Measurements from ENCODE around the gene NUDT9.
A peak's percentile ranks its signal among the peaks of the same experiment; 100 is the strongest.

DNA sequence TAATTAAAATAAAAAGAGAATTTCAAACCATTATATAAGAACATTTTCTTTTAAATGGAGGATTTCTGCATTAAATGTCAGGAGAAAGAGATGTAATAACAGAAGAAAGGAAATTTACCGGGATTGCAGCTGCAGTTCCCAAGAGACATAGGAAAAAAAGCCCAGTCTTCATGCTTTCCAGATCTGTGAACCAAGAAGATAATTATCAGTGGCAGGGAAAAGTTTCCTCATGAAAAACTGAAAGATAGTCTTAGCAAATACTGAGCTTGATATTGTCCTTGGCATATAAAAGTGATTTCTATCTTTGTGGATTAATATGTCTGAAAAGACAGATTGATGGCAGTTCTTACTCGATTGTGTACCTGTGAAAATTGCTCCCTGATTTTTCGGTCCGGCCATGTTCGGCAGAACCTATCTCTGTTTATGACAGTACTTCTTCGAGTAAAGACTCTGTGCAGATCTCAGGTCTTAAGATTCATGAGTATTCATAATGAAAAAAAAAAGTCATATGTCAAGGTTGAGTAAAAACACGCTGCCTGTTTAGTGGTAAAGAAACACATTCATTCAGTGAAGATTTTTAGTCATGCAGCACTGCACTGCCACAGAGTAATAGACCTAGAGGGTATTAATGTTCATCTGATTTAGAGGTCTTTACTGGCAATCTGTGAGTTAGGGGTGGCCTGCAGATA lies 77.2 kb downstream of the NUDT9 start:
- TF ChIP-seq, protein P1, sequence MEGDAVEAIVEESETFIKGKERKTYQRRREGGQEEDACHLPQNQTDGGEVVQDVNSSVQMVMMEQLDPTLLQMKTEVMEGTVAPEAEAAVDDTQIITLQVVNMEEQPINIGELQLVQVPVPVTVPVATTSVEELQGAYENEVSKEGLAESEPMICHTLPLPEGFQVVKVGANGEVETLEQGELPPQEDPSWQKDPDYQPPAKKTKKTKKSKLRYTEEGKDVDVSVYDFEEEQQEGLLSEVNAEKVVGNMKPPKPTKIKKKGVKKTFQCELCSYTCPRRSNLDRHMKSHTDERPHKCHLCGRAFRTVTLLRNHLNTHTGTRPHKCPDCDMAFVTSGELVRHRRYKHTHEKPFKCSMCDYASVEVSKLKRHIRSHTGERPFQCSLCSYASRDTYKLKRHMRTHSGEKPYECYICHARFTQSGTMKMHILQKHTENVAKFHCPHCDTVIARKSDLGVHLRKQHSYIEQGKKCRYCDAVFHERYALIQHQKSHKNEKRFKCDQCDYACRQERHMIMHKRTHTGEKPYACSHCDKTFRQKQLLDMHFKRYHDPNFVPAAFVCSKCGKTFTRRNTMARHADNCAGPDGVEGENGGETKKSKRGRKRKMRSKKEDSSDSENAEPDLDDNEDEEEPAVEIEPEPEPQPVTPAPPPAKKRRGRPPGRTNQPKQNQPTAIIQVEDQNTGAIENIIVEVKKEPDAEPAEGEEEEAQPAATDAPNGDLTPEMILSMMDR (IDR thresholded peaks at IDR 0.05), result no peak
- TF ChIP-seq POLR2AphosphoS5 (IDR thresholded peaks at IDR 0.05), result peak; percentile 45
- no peak for TF ChIP-seq POLR2A (IDR thresholded peaks at IDR 0.05)

Data from prostate gland (tissue), 2 donors.